Nasal cavity respiratory epithelium epithelial cell of viscerocranial mucosa (primary cell): ENCODE data around the gene OR4M1. TPM values are rescaled to one million over a fixed set of nuclear protein-coding genes. Genes with fewer than 3 reads are reported as not detected.

ENCODE experiments used
- total RNA-seq: library from RNA; depleted of rRNA; stranded (reverse); fragments of >200 nt; gene quantifications from 2 replicates; pipeline ENCODE4 v1.2.3, GENCODE V29; 2014

Gene OR4M1, protein sequence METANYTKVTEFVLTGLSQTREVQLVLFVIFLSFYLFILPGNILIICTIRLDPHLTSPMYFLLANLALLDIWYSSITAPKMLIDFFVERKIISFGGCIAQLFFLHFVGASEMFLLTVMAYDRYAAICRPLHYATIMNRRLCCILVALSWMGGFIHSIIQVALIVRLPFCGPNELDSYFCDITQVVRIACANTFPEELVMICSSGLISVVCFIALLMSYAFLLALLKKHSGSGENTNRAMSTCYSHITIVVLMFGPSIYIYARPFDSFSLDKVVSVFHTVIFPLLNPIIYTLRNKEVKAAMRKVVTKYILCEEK
- total RNA-seq, result not detected in 2 replicates

DNA sequence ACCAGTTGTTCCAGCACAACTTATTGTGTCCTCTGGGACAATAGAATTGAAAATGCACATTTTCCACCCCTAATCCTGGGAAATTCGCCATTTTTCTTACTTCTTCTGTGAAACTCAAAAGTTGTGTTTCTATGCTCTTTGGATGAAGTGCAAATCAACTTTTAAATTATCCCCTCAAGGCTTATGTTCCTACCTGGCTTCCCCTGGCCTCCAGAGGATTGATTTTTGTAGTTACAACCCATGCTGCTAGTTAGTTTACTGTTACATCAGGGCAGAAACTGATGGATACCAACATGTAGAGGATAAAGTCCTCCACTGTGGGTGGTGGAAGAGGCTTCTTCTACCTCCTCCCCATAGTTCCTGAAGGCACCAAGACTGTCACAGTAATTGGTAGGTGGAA, at the start of gene OR4M1:
OR4M1 (plus strand) TSS at position 301 of the 400 bp plus-strand sequence. CDS start 6,819 bp downstream, outside the sequence.

DNA sequence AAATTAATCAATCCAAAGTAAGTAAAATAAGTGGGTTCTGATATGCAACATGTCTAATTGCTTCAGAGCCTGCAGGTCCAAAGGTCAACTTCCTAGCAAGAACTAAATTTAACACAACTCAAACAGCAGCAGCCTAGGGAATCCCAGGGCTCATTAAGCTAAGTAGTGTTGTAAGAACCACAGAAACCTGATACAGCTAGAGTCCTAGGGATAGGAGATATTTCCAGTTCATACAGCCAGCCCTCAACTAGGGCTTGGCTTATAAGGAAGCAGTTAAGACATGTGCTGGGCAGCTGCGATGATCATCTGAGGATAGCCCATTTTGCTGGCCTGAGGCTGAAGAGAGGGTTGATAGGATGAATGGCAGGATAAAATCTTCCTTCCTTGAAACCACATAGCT, 30.0 kb upstream of the OR4M1 start, which contains the start of gene OR4Q3:
OR4Q3 (plus strand) TSS at position 316 of the 400 bp plus-strand sequence.

DNA sequence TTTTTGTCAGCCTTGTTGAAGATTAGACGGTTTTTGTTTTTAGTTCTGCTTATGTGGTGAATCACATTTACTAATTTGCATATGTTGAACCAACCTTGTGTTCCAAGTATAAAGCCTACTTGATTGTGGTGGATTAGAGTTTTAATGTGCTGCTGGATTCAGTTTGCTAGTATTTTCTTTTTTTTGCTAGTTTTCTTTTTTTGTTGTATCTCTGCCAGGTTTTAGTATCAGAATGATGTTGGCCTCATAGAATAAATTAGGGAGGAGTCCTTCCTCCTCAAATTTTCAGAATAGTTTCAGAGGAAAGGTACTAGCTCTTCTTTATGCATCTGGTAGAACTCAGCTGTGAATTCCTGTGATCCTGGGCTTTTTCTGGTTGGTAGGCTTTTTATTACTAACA, 30.2 kb downstream of the OR4M1 start, which contains the start of gene OR4N2:
OR4N2 (plus strand) TSS at position 301 of the 400 bp plus-strand sequence. CDS start 23,679 bp downstream, outside the sequence.

Other genes with a start within 250 kb of the OR4M1 start
- not detected in 2 replicates for gene OR11H2, start 59.6 kb upstream of the OR4M1 start, total RNA-seq
- gene OR4Q3, start 29.9 kb upstream of the OR4M1 start, total RNA-seq, result not detected in 2 replicates
- gene OR4N2, start 30.3 kb downstream of the OR4M1 start, total RNA-seq, result not detected in 2 replicates
- gene OR4K2, start 101.6 kb downstream of the OR4M1 start, total RNA-seq, result not detected in 2 replicates
- gene OR4K5, start 147.1 kb downstream of the OR4M1 start, total RNA-seq, result not detected in 2 replicates
- gene OR4K1, start 157.4 kb downstream of the OR4M1 start, total RNA-seq, result not detected in 2 replicates
- not detected in 2 replicates for gene OR4K15, start 202.1 kb downstream of the OR4M1 start, total RNA-seq
- gene OR4Q2, start 228.7 kb downstream of the OR4M1 start, total RNA-seq, result not detected in 2 replicates
- gene OR4K14, start 245.8 kb downstream of the OR4M1 start, total RNA-seq, result not detected in 2 replicates